Natural killer cell treated with Interleukin-12 subunit alpha and Interleukin-12 subunit beta and Interleukin-15 and Interleukin-18, amount 100 ng/mL, for 72 hours (primary cell): ENCODE measurements around the gene ADAMTS12. TPM values are rescaled to one million over a fixed set of nuclear protein-coding genes. Genes with fewer than 3 reads are reported as not detected.
"Not testable (repeated sequence)": the region's sequence is repeated elsewhere in the genome, so short reads cannot be mapped to it uniquely, and the experiment has no call there.

Source experiments
- ATAC-seq, 2 donors: fragments of 150-1000 bp; cut with Tn5 transposase in 1 of 2; sonication (Bioruptor Pico), chemical (Tn5 transposase) in 1 of 2; 2 replicates each; pipeline ENCODE4 v1.10.0; 2021
- DNase-seq: peaks from one replicate; pipeline ENCODE4 v3.0.0; 2022; ENCODE audit warnings: low spot score
- H3K27ac Mint-ChIP-seq, 2 donors: 1 replicate in 1 of 2; 2 replicates in 1 of 2; pipeline ENCODE4 v1.8.0; 2022; ENCODE audit warnings: mixed read lengths in 2 of 2, mild to moderate bottlenecking in 1 of 2, moderate library complexity in 1 of 2
- H3K27me3 Mint-ChIP-seq, 2 donors: 1 replicate in 1 of 2; 2 replicates in 1 of 2; pipeline ENCODE4 v1.8.0; 2022; ENCODE audit warnings: mixed read lengths in 2 of 2
- H3K36me3 Mint-ChIP-seq: one replicate; pipeline ENCODE4 v1.8.0; 2022; ENCODE audit warnings: mixed read lengths
- H3K4me1 Mint-ChIP-seq, 2 donors: 1 replicate in 1 of 2; 2 replicates in 1 of 2; pipeline ENCODE4 v1.8.0; 2022; ENCODE audit warnings: low read depth in 2 of 2, mixed read lengths in 2 of 2, mild to moderate bottlenecking in 1 of 2
- H3K4me3 Mint-ChIP-seq: one replicate; pipeline ENCODE4 v1.8.0; 2022; ENCODE audit warnings: mixed read lengths
- H3K9me3 Mint-ChIP-seq: 2 replicates; pipeline ENCODE4 v1.8.0; 2022; ENCODE audit warnings: mixed read lengths
- total RNA-seq, 2 donors: library from RNA; stranded (reverse); gene quantifications; one replicate each; pipeline ENCODE4 v1.2.3, GENCODE V29; 2022

Gene ADAMTS12
- total RNA-seq, 2 donors from 2014 or later, result not detected

GRCh38 chr5:33539212-33539611 lies 352.6 kb downstream of the ADAMTS12 start:
- Mint-ChIP-seq H3K4me1 (no peaks in the 10 kb centered on the region), H3K9me3 (peaks cover 6% of the 10 kb centered on the region), H3K36me3 (peaks cover 4% of the 10 kb centered on the region), H3K4me3 (no peak overlapping the region), H3K27ac (no peak overlapping the region), H3K27me3 (peaks cover 2 to 23% of the 10 kb centered on the region in 2 donors)
- ATAC-seq, result no peak
- DNase-seq, result no peak

DNA sequence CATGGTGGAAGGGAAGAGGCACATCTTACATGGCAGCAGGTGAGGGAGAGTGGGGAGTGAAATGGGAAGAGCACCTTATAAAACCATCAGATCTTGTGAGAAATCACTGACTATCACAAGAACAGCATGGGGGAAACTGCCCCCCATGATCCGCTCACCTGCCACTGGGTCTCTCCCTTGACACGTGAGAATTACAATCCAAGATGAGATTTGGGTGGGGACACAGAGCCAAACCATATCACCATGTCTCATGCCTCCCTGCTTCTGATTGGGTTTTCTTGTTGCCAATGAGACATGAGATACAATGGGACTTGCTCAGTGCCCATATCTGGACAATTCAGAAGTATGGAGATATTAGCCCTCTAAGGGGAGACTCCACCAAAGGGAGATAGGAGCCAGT lies 353.6 kb downstream of the ADAMTS12 start:
- peaks cover 4% of the 10 kb centered on the region for H3K36me3 Mint-ChIP-seq
- no peak overlapping the region for H3K4me3 Mint-ChIP-seq
- peaks cover 2 to 23% of the 10 kb centered on the region in 2 donors for H3K27me3 Mint-ChIP-seq
- H3K9me3 Mint-ChIP-seq, result peaks cover 6% of the 10 kb centered on the region
- no peak overlapping the region for H3K27ac Mint-ChIP-seq
- no peaks in the 10 kb centered on the region for H3K4me1 Mint-ChIP-seq
- DNase-seq (no peak), ATAC-seq (no peak)

DNA sequence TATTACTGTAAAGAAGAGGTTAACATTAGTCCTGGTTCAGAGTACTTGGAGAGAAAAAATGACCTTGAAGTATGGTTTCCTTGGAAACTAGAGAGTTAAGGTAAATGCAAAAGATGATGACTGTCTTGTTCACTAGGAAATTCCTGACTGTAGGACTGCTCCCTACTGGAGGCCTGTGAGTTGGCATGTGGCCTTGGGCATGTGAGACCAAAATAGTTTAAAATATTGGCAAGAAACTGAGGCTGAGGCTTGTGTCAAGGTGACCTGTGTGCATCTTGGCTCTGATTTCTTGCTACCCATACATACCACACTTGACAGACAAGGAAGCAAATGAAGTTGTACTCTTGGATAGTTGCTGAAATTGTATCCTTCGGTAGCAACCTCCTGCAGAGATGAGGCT lies 354.6 kb downstream of the ADAMTS12 start:
- Mint-ChIP-seq H3K36me3 (no peaks in the 10 kb centered on the region), H3K4me1 (no peaks in the 10 kb centered on the region), H3K27me3 (peaks cover under 1 to 16% of the 10 kb centered on the region in 2 donors), H3K4me3 (no peak overlapping the region), H3K9me3 (peaks cover under 1% of the 10 kb centered on the region), H3K27ac (no peak overlapping the region)
- ATAC-seq, result no peak
- DNase-seq, result no peak

DNA sequence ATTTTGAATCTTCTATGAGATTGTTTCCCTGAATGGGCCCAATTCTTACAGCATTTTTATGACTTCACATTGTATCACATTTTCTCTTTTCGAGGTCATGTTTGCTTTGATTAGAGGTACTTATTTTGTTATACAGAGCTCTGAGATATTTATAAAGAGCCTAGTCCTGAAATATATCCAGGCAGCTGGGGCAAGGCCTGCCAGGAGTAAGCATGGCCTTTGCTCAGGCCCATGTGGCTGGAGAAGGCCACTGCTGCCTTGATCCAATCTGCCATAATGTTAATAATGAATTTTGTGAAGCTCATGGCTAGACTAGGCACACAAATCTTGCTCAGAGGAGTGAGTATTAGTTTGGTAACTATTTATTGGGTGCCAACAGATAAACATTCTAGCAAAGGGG lies 355.0 kb downstream of the ADAMTS12 start:
- H3K27ac Mint-ChIP-seq, result no peak overlapping the region
- H3K4me3 Mint-ChIP-seq, result no peak overlapping the region
- no peaks in the 10 kb centered on the region for H3K9me3 Mint-ChIP-seq
- ATAC-seq (no peak), DNase-seq (no peak)
- no peaks in the 10 kb centered on the region for H3K36me3 Mint-ChIP-seq
- peaks cover 0 to 12% of the 10 kb centered on the region in 2 donors for H3K27me3 Mint-ChIP-seq
- no peaks in the 10 kb centered on the region for H3K4me1 Mint-ChIP-seq

DNA sequence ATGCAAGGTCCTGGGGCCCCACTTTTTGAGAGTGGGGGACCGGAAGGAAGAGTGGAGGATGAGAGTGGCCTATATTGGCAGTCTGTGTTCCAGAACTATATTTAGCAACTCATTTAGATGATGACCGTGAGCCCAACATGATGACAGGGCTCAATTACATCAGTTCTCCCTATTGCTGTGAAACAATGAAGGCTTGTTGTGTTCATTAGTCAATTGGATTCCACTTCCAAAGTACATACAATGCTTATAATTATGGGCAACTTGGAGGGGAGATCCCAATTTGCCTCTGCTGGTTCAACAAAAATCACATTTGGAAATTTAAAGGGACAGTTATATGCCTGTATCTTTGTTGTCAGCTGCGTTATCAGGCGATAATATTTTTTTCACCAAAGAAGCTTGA lies 360.0 kb downstream of the ADAMTS12 start:
- Mint-ChIP-seq H3K36me3 (no peaks in the 10 kb centered on the region), H3K27ac (no peak overlapping the region), H3K27me3 (no peaks in the 10 kb centered on the region), H3K4me3 (no peak overlapping the region), H3K9me3 (no peaks in the 10 kb centered on the region), H3K4me1 (no peaks in the 10 kb centered on the region)
- ATAC-seq (no peak), DNase-seq (no peak)

DNA sequence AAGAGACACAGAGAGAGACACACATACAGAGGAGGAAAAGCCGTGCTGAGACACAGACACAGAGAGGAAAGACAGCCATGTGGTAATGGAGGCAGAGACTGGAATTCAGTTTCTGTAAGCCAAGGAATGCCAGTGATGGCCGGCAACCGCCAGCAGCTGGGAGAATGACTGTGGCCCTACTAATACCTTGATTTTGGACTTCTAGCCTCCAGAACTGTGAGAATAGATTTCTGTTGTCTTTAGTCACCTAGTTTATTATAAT lies 360.8 kb downstream of the ADAMTS12 start:
- no peaks in the 10 kb centered on the region for H3K4me1 Mint-ChIP-seq
- H3K9me3 Mint-ChIP-seq, result no peaks in the 10 kb centered on the region
- no peak for ATAC-seq
- H3K27ac Mint-ChIP-seq, result no peak overlapping the region
- no peak for DNase-seq
- no peak overlapping the region for H3K4me3 Mint-ChIP-seq
- no peaks in the 10 kb centered on the region for H3K36me3 Mint-ChIP-seq
- no peaks in the 10 kb centered on the region for H3K27me3 Mint-ChIP-seq

DNA sequence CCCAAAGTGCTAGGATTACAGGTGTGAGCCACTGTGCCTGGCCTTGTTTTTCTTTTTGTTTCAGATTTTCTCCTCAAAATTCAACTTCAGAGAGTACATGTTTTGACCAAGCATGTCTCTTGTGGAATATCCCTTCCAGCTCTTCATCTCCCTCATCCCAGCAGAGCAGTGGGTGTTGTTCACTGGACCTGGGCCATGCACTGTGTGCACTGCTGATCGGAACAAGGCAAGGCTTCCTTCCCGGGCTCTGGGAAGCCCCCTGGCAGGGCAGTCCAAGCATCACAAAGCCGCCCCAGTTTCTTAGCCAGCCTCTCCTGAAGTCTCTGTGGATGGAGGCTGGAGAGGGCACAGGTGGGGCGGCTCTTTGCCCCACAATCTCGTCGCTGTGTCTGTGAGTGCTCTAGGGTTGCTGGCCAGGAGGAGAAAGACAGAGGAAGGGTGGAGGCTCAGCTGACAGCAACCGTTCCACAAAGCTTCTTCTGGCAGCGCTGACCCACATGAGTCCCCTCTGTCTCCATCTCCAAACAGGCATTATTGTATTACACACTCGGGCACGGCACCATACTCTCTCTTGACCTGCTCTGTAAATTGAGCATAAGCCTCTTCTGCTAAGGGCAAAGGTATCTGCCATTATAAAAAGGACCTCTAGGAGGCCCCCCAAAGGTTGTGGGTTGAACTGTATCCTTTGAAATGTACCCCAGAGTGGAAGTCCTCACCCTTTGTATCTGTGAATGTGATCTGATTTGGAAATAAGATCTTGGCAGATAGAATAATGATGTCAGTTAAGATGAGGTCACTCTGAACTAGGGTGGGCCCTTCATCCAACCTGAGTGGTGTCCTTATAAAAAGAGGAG lies 361.4 kb downstream of the ADAMTS12 start:
- ATAC-seq (no peak), DNase-seq (no peak)
- H3K9me3 Mint-ChIP-seq, result no peaks in the 10 kb centered on the region
- H3K27me3 Mint-ChIP-seq, result no peaks in the 10 kb centered on the region
- no peak overlapping the region for H3K4me3 Mint-ChIP-seq
- H3K36me3 Mint-ChIP-seq, result no peaks in the 10 kb centered on the region
- no peak overlapping the region for H3K27ac Mint-ChIP-seq
- no peaks in the 10 kb centered on the region for H3K4me1 Mint-ChIP-seq

DNA sequence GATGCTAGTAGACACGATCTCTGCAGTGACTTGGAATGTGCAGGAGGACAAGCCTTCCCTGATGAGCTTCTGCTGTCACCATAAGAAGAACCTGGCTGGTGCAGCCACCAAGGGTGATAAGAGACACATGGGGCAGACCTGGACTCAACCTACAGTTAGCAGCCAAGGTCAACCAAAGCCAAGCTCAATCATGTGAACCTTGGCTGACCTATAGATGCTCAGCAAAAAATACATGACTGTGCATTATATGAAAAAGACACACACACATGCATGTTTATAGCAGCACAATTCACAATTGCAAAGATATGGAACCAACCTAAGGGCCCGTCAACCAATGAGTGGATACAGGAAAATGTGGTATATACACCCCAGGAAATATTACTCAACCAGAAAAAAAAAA lies 364.1 kb downstream of the ADAMTS12 start:
- Mint-ChIP-seq H3K27me3 (peaks cover 0 to 4% of the 10 kb centered on the region in 2 donors), H3K4me1 (no peaks in the 10 kb centered on the region), H3K27ac (no peak overlapping the region), H3K4me3 (no peak overlapping the region), H3K36me3 (no peaks in the 10 kb centered on the region), H3K9me3 (no peaks in the 10 kb centered on the region)
- no peak for DNase-seq
- ATAC-seq, result no peak

GRCh38 chr5:33526755-33527154 lies 365.0 kb downstream of the ADAMTS12 start:
- DNase-seq, result no peak
- H3K36me3 Mint-ChIP-seq, result no peaks in the 10 kb centered on the region
- H3K4me3 Mint-ChIP-seq, result no peak overlapping the region
- no peak for ATAC-seq
- H3K4me1 Mint-ChIP-seq, result no peaks in the 10 kb centered on the region
- no peaks in the 10 kb centered on the region for H3K9me3 Mint-ChIP-seq
- H3K27me3 Mint-ChIP-seq, result peaks cover 0 to 4% of the 10 kb centered on the region in 2 donors
- no peak overlapping the region for H3K27ac Mint-ChIP-seq

- no peaks in the 10 kb centered on the region for H3K9me3 Mint-ChIP-seq
- ATAC-seq (no peak), DNase-seq (no peak)
- peaks cover 0 to 4% of the 10 kb centered on the region in 2 donors for H3K27me3 Mint-ChIP-seq
- H3K4me1 Mint-ChIP-seq, result no peaks in the 10 kb centered on the region
- no peaks in the 10 kb centered on the region for H3K36me3 Mint-ChIP-seq
- H3K27ac Mint-ChIP-seq, result no peak overlapping the region
- no peak overlapping the region for H3K4me3 Mint-ChIP-seq
Measured at GRCh38 chr5:33524476-33524875, 367.3 kb downstream of the ADAMTS12 start.

DNA sequence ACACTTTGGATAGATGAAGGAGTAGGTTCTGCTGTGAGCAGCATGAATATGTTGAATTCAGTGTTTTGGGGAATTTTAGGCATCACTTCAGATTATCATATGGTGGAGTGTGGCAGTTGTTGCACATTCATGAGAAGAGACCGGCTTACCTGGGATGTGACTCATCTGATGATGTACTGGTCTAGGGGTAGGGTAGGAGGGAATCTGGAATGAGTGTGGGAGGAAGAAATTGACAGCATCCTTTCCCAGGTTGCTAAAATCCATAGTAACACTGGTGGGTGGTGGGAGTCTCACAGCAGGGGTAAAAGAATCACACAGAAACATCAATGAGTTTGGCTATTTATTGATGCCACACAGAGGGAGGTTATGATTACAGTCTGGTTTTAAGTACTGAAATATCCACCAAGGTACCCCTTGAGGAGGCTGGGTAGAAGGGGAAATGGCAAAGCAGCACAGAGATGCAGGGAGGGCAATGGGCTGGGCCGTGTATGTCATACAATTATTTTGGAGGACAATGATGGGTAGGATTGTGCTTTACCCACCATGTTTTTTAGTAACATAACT lies 368.5 kb downstream of the ADAMTS12 start:
- no peak overlapping the region for H3K4me3 Mint-ChIP-seq
- no peaks in the 10 kb centered on the region for H3K36me3 Mint-ChIP-seq
- peaks cover 4% of the 10 kb centered on the region in 2 donors for H3K27me3 Mint-ChIP-seq
- no peak overlapping the region for H3K27ac Mint-ChIP-seq
- peaks cover 4% of the 10 kb centered on the region for H3K9me3 Mint-ChIP-seq
- ATAC-seq, result no peak
- no peak for DNase-seq
- H3K4me1 Mint-ChIP-seq, result no peaks in the 10 kb centered on the region

DNA sequence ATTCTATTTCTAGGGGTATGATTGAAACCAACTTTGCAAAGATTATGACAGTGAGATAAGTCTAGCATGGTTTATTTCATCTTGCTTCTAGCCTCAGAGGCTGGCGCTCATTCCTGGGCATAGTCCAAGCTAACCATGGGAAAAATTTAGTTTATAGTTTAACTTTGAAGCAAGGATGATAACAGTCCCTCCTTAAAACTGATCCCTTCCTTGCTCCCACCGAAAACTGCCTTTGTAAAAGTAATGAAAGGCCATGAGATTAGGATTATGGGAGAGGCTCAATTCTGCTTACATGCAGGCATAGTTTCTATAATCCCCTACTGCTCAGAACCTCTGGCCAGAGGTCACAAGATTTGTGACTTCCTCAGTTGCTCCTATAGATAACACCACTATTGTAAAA lies 375.4 kb downstream of the ADAMTS12 start:
- ATAC-seq (no peak), DNase-seq (no peak)
- H3K27ac Mint-ChIP-seq, result no peak overlapping the region

GRCh38 chr5:33515366-33515765 lies 376.4 kb downstream of the ADAMTS12 start:
- not testable (repeated sequence) for H3K36me3 Mint-ChIP-seq, H3K9me3 Mint-ChIP-seq, H3K4me3 Mint-ChIP-seq, H3K27ac Mint-ChIP-seq, DNase-seq, H3K4me1 Mint-ChIP-seq, ATAC-seq
- H3K27me3 Mint-ChIP-seq, result peaks cover 0 to 19% of the 10 kb centered on the region in 2 donors

More for the DNA sequence above, 375.4 kb downstream of the ADAMTS12 start:
- H3K9me3 Mint-ChIP-seq, result peaks cover 7% of the 10 kb centered on the region
- peaks cover 0 to 17% of the 10 kb centered on the region in 2 donors for H3K27me3 Mint-ChIP-seq
- no peaks in the 10 kb centered on the region for H3K36me3 Mint-ChIP-seq
- H3K4me3 Mint-ChIP-seq, result no peak overlapping the region
- no peaks in the 10 kb centered on the region for H3K4me1 Mint-ChIP-seq

GRCh38 chr5:33513462-33514185 lies 378.2 kb downstream of the ADAMTS12 start:
- H3K9me3 Mint-ChIP-seq, result peaks cover 3% of the 10 kb centered on the region
- H3K4me1 Mint-ChIP-seq, result no peaks in the 10 kb centered on the region
- no peak overlapping the region for H3K4me3 Mint-ChIP-seq
- H3K27me3 Mint-ChIP-seq, result peaks cover 0 to 24% of the 10 kb centered on the region in 2 donors
- no peak overlapping the region for H3K27ac Mint-ChIP-seq
- DNase-seq, result no peak
- ATAC-seq, result no peak
- H3K36me3 Mint-ChIP-seq, result no peaks in the 10 kb centered on the region
